Muscle layer of duodenum (tissue), 2 donors: ENCODE data around the gene PJVK.
"Not testable (repeated sequence)": the region's sequence is repeated elsewhere in the genome, so short reads cannot be mapped to it uniquely, and the experiment has no call there.

ENCODE experiments used
- H3K27ac ChIP-seq: one replicate; pipeline ENCODE4 v1.7.0; 2013; ENCODE audit warnings: mild to moderate bottlenecking, low read length
- H3K27me3 ChIP-seq: one replicate; pipeline ENCODE4 v1.7.0; 2013; ENCODE audit warnings: low read depth, mild to moderate bottlenecking, control low read depth, low read length
- H3K36me3 ChIP-seq, 2 donors: one replicate each; pipeline ENCODE4 v1.7.0; 2013; ENCODE audit warnings: low read length in 2 of 2, control low read depth in 1 of 2, mild to moderate bottlenecking in 1 of 2; ENCODE audit not compliant: insufficient read depth in 2 of 2, control insufficient read depth in 1 of 2
- H3K4me1 ChIP-seq, 2 donors: one replicate each; pipeline ENCODE4 v1.7.0; 2013; ENCODE audit warnings: low read length in 2 of 2, mild to moderate bottlenecking in 2 of 2, control low read depth in 1 of 2, moderate library complexity in 1 of 2; ENCODE audit not compliant: insufficient read depth in 2 of 2, control insufficient read depth in 1 of 2
- H3K4me3 ChIP-seq, 2 donors: one replicate each; pipeline ENCODE4 v1.7.0; 2013; ENCODE audit warnings: low read length in 2 of 2, low read depth in 1 of 2, mild to moderate bottlenecking in 1 of 2
- H3K9me3 ChIP-seq, 2 donors: one replicate each; pipeline ENCODE4 v1.7.0; 2013; ENCODE audit warnings: low read length in 2 of 2, control low read depth in 1 of 2, mild to moderate bottlenecking in 1 of 2; ENCODE audit not compliant: control insufficient read depth in 1 of 2
- donor health status: healthy.

The PJVK gene, protein sequence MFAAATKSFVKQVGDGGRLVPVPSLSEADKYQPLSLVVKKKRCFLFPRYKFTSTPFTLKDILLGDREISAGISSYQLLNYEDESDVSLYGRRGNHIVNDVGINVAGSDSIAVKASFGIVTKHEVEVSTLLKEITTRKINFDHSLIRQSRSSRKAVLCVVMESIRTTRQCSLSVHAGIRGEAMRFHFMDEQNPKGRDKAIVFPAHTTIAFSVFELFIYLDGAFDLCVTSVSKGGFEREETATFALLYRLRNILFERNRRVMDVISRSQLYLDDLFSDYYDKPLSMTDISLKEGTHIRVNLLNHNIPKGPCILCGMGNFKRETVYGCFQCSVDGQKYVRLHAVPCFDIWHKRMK

DNA sequence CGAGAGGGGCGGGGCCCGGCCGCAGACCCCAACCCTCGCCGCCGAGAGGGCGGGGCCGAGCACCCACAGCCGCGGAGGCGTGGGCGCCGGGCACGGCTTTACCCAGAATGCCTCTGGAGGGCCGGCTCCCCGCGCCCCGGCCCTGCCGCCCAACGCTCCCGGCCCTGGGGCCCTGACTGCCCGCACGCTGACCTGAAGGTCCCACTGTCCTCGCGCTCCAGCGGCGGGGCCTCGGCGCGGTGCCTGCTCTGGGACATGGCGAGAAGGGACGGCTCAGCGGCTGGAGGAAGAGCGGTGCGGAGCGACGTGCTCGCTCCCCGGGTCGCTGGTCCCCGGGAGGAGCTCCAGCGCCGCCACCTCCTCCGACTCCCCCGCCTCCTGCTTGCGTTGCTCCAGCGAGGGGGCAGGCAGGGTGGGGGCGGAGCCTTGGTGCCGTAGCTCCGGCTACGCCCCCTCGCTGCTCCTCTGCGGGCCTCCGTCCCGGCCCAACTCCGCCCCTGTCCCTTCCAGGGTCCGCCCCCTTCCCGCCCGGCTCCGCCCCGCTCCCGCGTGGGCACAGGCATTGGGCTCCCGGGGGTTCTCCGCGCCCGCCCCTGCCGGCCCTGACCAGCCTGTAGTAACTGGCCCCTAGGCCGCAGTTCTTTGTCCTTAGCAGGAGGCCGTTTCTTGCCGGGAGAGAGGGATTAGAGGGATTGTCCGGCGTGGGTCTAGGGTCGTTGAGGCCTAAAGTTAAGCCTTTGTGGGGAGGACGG, at the start of gene PJVK, which contains the start of gene PRKRA:
TSS of gene PJVK (plus strand) at position 605 of the 752 bp plus-strand sequence. CDS start 2,032 bp downstream, outside the sequence.
TSS of gene PRKRA (minus strand) at position 402 of the 752 bp plus-strand sequence. CDS start at position 257, 145 bp downstream.
- H3K4me1 ChIP-seq, result peaks cover 6 to 24% of the 10 kb centered on the region in 2 donors
- H3K27ac ChIP-seq, result peak within 1 kb of the TSS; percentile 98
- no peaks in the 10 kb centered on the region for H3K9me3 ChIP-seq
- H3K27me3 ChIP-seq, result no peaks in the 10 kb centered on the region
- H3K4me3 ChIP-seq, result peak within 1 kb of the TSS; percentile 73 to 88
- H3K36me3 ChIP-seq, result peaks cover 11 to 24% of the 10 kb centered on the region in 2 donors

DNA sequence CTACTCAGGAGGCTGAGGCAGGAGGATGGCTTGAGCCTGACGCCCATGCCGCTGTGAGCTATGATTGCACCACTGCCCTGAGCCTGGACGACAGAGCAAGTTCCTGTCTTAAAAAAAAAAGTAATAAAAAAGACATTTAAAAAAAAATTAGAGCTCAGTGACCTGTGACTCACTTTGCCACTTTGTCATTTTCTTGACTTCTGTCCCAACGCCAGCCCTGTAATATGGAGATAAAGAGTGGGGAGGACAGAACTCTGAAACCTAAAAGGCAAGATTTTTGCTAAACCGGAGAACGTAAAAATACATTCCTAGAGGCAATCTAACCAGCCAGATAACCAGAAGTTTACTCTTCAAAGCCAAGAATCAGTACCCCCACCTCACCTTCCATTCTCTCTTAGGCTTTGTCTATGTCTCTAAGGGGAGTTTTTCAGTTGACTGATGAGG, 49.2 kb upstream of the PJVK start:
- no peak overlapping the region for H3K27ac ChIP-seq
- H3K4me3 ChIP-seq, result no peak overlapping the region
- no peaks in the 10 kb centered on the region for H3K9me3 ChIP-seq
- H3K36me3 ChIP-seq, result no peaks in the 10 kb centered on the region
- no peaks in the 10 kb centered on the region for H3K4me1 ChIP-seq
- H3K27me3 ChIP-seq, result no peaks in the 10 kb centered on the region

DNA sequence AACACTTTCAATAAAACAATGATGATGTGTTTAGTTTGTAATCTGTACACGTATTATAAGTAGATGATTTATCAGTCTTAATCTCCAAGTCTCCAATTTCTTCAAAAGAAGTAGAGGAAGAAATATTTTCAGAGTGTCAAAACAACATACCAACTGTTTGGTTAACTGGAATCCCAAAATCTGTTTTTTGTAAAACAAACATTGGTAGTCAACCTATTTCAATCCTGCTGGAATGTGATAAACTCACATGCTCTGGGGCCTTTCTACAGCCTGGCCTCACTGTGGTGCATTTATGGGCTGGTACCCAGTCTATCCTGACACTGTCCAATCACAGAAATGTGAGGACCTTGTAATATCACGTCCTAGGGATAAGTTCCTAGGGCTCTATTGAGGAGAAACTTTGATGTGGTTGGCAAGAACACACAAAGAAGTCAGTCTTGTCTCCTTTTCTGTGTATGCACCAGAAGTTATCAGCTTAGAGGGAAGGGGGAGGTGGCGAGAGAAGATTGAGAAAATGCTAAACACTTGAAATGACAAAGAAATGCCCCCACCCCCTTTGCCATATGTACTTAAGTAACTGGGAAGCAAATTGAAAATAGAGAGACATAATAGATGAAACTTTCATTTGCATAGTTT, 47.4 kb upstream of the PJVK start:
- H3K36me3 ChIP-seq, result no peaks in the 10 kb centered on the region
- H3K27me3 ChIP-seq, result no peaks in the 10 kb centered on the region
- no peaks in the 10 kb centered on the region for H3K4me1 ChIP-seq
- no peaks in the 10 kb centered on the region for H3K9me3 ChIP-seq
- no peak overlapping the region for H3K27ac ChIP-seq
- H3K4me3 ChIP-seq, result no peak overlapping the region

DNA sequence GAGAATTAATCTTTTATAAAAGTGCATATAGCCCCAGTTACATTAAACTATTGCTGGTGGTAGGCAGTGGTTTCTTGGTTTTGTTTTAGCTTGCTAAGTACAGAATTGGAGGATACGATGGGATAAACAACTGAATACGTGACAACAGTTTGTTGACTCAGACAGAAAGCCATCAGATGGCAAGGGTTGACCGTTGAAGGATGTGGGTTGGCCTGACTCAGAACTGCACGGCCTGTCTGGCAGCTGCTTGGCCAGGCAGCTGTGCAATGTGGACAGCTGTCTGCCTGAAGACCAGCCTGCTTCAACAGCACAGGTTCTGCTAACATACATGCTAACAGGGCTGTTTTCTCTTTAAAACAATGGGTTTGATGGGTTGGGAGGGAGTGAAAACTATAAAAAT, 46.8 kb upstream of the PJVK start:
- no peak overlapping the region for H3K27ac ChIP-seq
- no peaks in the 10 kb centered on the region for H3K4me1 ChIP-seq
- H3K27me3 ChIP-seq, result no peaks in the 10 kb centered on the region
- no peaks in the 10 kb centered on the region for H3K36me3 ChIP-seq
- no peaks in the 10 kb centered on the region for H3K9me3 ChIP-seq
- no peak overlapping the region for H3K4me3 ChIP-seq

DNA sequence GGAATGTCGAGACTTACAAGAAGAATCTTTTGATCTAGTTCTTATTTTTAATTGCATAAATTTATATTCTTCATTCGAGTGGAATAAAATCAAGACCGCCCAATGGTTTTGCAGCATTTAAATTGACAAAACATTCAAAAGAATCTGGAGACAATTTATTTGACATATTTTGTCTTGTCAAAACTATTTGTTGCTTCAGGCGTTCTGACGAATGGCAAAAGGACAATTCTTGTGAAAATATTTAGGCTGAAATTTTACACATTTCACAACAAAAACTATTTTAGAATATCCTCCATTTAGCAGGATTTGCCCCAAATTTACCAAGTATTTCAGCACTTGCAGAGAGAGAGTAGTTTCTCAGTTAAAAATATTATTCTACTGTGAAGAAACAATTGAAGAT, 41.9 kb upstream of the PJVK start:
- Histone ChIP-seq H3K36me3 (no peaks in the 10 kb centered on the region), H3K27me3 (no peaks in the 10 kb centered on the region), H3K4me3 (no peak overlapping the region), H3K4me1 (no peaks in the 10 kb centered on the region), H3K27ac (no peak overlapping the region), H3K9me3 (no peaks in the 10 kb centered on the region)

DNA sequence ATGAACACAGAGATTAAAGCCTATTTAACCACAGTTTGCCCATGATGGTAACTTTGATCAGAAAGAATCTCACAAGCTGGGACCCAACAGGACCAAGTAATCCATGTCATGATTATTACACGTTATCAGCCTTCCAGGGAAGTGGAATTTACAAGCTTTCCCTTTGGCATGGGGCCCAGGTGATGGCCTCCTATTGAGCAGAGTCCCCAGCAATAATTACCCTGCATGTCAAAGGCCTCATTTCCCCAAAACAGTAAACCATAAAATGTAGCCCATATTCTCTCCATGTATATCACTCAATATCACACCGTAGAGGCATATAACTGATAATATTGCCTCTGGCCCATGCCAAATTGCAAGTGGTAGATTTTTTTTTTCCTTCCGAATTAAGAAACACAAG, 39.1 kb upstream of the PJVK start:
- Histone ChIP-seq H3K27ac (no peak overlapping the region), H3K4me3 (no peak overlapping the region)

DNA sequence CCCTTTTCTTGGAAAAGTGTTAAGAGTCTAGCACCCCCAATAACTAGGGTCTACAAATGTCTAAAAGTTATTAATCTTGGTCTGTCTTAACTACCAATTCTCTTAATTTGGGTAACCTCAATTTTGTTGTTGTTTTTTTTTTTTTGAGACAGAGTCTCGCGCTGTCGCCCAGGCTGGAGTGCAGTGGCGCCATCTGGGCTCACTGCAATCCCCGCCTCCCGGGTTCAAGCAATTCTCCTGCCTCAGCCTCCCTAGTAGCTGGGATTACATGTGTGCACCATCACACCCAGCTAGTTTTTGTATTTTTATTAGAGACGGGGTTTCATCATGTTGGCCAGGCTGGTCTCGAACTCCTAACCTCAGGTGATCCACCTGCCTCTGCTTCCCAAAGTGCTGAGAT, 38.7 kb upstream of the PJVK start:
- not testable (repeated sequence) for H3K4me3 ChIP-seq

More for the DNA sequence above, 39.1 kb upstream of the PJVK start:
- no peaks in the 10 kb centered on the region for H3K9me3 ChIP-seq
- H3K4me1 ChIP-seq, result peaks cover 0 to 5% of the 10 kb centered on the region in 2 donors
- no peaks in the 10 kb centered on the region for H3K27me3 ChIP-seq
- H3K36me3 ChIP-seq, result no peaks in the 10 kb centered on the region

DNA sequence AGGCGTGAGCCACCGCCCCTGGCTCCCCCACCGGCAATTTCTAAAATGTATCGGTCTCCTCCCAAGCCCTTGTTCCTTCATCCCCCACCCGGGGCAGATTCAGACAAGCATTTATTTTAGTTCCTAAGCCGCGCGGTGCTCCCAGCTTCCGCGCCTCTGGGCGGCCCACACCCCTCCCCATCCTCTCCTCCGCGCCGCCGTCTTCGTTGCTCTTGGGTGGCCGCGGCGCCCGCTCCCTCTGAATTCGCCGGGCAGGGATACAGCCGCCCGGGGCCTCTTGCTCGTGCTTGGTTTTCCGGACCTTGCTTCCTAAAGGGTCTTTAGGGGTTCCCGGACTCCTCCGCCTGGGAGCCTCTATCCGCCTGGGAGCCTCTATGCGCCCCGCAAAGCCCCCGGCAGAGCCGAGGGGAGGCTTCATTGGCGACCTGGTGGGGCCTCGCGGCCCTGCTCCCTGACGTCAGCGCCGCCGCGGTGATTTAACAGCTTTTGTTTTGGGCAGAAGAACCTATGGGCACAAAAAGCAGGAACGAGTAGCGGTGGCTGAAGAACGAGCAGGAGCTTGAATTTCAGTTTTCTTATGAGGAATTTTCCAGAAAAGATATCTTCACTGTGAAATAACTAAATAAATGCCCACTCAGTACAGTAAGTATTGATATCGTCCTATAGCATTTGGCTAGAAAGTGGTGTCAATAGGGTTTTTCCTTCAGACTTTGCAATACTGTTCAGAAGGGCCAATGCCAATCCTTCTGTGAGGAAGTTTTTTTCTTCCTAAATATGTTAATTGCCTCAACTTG, 37.5 kb upstream of the PJVK start:
- no peaks in the 10 kb centered on the region for H3K9me3 ChIP-seq
- H3K4me1 ChIP-seq, result peaks cover 0 to 5% of the 10 kb centered on the region in 2 donors

More for the DNA sequence above, 38.7 kb upstream of the PJVK start:
- H3K9me3 ChIP-seq, H3K4me1 ChIP-seq, H3K27me3 ChIP-seq, H3K36me3 ChIP-seq, H3K27ac ChIP-seq: not testable (repeated sequence)

DNA sequence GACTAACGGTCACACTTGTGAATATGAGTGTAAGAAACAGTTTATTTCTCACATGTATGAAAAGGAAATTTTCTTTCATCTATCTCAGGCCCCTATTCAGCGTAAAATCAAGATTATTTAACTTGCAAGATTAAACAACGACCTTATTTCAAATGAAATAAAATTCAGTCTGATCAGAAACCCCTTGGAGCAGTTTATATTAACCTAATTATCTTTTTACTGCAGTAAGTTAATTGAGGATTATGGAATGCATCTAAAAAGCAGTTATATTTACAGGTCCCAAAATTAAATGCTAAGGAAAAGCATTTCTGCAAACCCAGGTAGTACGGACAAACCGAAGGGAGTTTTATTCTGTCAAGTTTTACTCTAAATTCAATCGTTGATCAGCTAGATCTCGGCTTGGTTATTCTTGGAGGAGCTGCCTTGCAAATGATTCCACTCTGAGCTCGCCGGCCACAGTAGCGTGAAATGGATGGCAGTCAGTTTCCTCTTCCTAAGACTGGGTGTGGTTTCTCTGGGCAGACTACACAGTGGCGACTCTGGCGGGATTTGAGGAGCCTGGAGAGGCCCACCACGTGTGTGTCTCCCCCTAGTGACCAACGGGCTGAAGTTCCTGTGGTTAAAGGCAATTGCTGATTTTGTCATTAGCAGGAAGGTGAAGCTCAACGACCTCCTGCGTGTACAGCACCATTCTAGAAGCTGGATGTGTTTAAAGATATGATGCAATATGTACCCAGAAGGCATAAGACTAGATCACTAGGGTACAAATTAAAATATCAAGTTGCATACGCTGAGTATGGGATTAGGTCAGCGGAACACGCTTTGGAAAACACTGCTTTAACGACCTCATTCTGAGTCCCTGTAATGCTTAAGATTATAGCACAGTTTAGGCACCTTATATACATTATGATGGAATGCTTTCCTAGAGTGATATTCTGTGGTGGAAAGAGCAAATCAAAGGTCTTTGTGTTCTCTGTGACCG, 36.6 kb upstream of the PJVK start:
- Histone ChIP-seq H3K9me3 (no peaks in the 10 kb centered on the region), H3K36me3 (no peaks in the 10 kb centered on the region), H3K4me3 (peak overlapping the region; percentile 77 to 89), H3K27me3 (no peaks in the 10 kb centered on the region), H3K27ac (peak overlapping the region; percentile 91), H3K4me1 (peaks cover 0 to 5% of the 10 kb centered on the region in 2 donors)

More for the DNA sequence above, 37.5 kb upstream of the PJVK start:
- no peaks in the 10 kb centered on the region for H3K27me3 ChIP-seq
- H3K36me3 ChIP-seq, result no peaks in the 10 kb centered on the region
- H3K27ac ChIP-seq, result peak overlapping the region; percentile 91
- H3K4me3 ChIP-seq, result peak overlapping the region; percentile 77 to 89

DNA sequence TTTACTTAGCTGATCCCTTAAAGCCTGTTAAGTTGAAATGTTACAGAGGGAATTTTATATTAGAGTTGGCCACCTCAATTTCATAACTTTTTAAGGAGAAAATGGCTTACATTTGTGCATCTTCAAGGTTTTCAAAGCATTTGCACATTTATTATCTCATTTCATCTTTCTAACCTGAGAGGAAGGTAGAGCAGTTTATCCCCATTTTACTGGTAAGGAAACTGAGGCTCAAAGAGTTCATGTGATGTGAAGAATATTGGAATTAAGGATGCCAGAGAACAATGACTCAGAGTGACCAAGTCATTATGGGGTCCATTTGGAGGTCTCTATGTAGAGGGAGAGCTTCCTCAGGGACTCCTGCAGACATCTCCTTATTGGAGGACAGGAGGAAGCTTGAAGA, 35.2 kb upstream of the PJVK start:
- H3K27ac ChIP-seq, result no peak overlapping the region
- no peaks in the 10 kb centered on the region for H3K36me3 ChIP-seq
- no peak overlapping the region for H3K4me3 ChIP-seq
- H3K4me1 ChIP-seq, result peaks cover 0 to 5% of the 10 kb centered on the region in 2 donors
- H3K27me3 ChIP-seq, result no peaks in the 10 kb centered on the region
- H3K9me3 ChIP-seq, result no peaks in the 10 kb centered on the region
